GM23248 (cell line): ENCODE data around the gene FYB1.
A peak's percentile ranks its signal among the peaks of the same experiment; 100 is the strongest.

Experiments
- EZH2 ChIP-seq: fragments of 200-600 bp; sonication (generic); IDR thresholded peaks from 2 replicates; pipeline ENCODE4 v1.6.1; 2018; ENCODE audit warnings: antibody characterized with exemption, mild to moderate bottlenecking; ENCODE audit not compliant: insufficient read depth, poor library complexity, severe bottlenecking
- EZH2phosphoT487 ChIP-seq: fragments of 200-600 bp; sonication (generic); IDR thresholded peaks from 2 replicates; pipeline ENCODE4 v1.6.1; 2018; ENCODE audit warnings: antibody characterized with exemption, moderate library complexity, mild to moderate bottlenecking, low read depth; ENCODE audit not compliant: insufficient read depth

GRCh38 chr5:39100851-39101396 is 118.4 kb downstream of the FYB1 start:
- TF ChIP-seq EZH2phosphoT487 (0 out of 2 replicates have a peak, but pooled peaks have one; percentile 50), EZH2 (no peak)
